ENCODE data around the gene UTP11. TPM values are rescaled to one million over a fixed set of nuclear protein-coding genes. Genes with fewer than 3 reads are reported as not detected.
"Not testable (repeated sequence)": the region's sequence is repeated elsewhere in the genome, so short reads cannot be mapped to it uniquely, and the experiment has no call there.

Gene UTP11
- total and polyA plus RNA-seq, 2 donors (not counting 3 experiments of a cell fraction or from before 2014, with no cell fraction given), result 20.1 to 54.1 TPM

DNA sequence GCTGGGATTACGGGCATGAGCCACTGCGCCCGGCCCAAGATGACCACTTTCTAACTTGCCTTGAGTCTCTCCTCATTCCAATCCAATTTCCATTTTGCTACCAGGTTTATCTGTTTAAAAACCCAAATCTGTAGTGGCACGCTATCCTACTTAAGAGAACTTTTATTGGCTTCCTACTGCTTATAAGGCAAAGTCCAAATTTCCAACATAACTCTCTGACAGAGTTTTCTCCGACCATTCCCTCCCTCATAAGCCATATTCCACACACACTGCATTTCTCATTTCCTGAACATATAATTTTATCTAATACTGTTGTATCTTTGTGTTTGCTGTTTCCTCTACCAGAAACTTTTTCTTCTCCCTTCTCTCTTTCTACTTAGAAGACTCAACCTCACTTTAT is 38.0 kb upstream of the UTP11 start:
- dilution Hi-C loops (cut with MboI; ENCODE audit: extremely low pct_ligation_motif_present, low sequenced_read_pairs) (no loop called here), intact Hi-C loops (cut with micrococcal nuclease) (no loop called here)
- no peak for TF ChIP-seq MYC (IDR thresholded peaks at IDR 0.05; ENCODE audit: low read depth, low read length)
- TF ChIP-seq, protein P1, sequence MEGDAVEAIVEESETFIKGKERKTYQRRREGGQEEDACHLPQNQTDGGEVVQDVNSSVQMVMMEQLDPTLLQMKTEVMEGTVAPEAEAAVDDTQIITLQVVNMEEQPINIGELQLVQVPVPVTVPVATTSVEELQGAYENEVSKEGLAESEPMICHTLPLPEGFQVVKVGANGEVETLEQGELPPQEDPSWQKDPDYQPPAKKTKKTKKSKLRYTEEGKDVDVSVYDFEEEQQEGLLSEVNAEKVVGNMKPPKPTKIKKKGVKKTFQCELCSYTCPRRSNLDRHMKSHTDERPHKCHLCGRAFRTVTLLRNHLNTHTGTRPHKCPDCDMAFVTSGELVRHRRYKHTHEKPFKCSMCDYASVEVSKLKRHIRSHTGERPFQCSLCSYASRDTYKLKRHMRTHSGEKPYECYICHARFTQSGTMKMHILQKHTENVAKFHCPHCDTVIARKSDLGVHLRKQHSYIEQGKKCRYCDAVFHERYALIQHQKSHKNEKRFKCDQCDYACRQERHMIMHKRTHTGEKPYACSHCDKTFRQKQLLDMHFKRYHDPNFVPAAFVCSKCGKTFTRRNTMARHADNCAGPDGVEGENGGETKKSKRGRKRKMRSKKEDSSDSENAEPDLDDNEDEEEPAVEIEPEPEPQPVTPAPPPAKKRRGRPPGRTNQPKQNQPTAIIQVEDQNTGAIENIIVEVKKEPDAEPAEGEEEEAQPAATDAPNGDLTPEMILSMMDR (IDR thresholded peaks at IDR 0.05; ENCODE audit: extremely low read depth in 1 of 2, insufficient read depth in 1 of 2, low read depth in 1 of 2, low read length in 2 of 2), result no peak
- no peak for TF ChIP-seq JUN (IDR thresholded peaks at IDR 0.05; ENCODE audit: borderline replicate concordance, insufficient read depth, insufficient read length, low read depth)
- no peak for TF ChIP-seq FOS (IDR thresholded peaks at IDR 0.05; ENCODE audit: borderline replicate concordance, insufficient read depth, low read length)
- no peak for TF ChIP-seq POLR2AphosphoS5 (IDR thresholded peaks at IDR 0.05; ENCODE audit: insufficient read depth, low read depth, low read length)
- ChIA-PET CTCF (interaction anchor here (1.2 kb wide), 1 partner anchor 15 kb away, joined by 3 read pairs; the partner anchor contains the start of gene SF3A3), POLR2A (no interaction called here)
- H3K4me2 ChIP-seq (ENCODE audit: insufficient read depth, low read length), result no peak overlapping the region
- H3K27me3 ChIP-seq (ENCODE audit: control insufficient read depth in 2 of 2, insufficient read depth in 2 of 2, low read length in 2 of 2), result no peaks in the 10 kb centered on the region
- no peak for DNase-seq (ENCODE audit: low read depth, low spot score)
- no peak for FAIRE-seq
- peaks cover 11 to 28% of the 10 kb centered on the region in 2 experiments for H3K36me3 ChIP-seq (ENCODE audit: control insufficient read depth in 2 of 2, extremely low read depth in 1 of 2, insufficient read depth in 2 of 2, low read length in 2 of 2)
- no peak overlapping the region for H3K9ac ChIP-seq (replicated peaks; ENCODE audit: extremely low read depth, insufficient read depth, low read length)
- no peaks in the 10 kb centered on the region for H3K9me3 ChIP-seq (replicated peaks; ENCODE audit: control insufficient read depth, insufficient read depth, low read length)
- H4K20me1 ChIP-seq (replicated peaks; ENCODE audit: control insufficient read depth, extremely low read depth, insufficient read depth, low read length), result no peaks in the 10 kb centered on the region
- H2AFZ ChIP-seq (ENCODE audit: low read depth, low read length), result no peak overlapping the region
- H3K4me3 ChIP-seq (replicated peaks in 1 of 3; ENCODE audit: insufficient read depth in 1 of 3, low read depth in 1 of 3, low read length in 3 of 3), result no peak overlapping the region
- H3K9me1 ChIP-seq (replicated peaks; ENCODE audit: control insufficient read depth, extremely low read depth, insufficient read depth, low read length), result no peaks in the 10 kb centered on the region
- no peaks in the 10 kb centered on the region for H3K79me2 ChIP-seq (ENCODE audit: control insufficient read depth, insufficient read depth, low read length)
- H3K27ac ChIP-seq (ENCODE audit: insufficient read depth, low read depth, low read length), result no peak overlapping the region
- no peaks in the 10 kb centered on the region for H3K4me1 ChIP-seq (ENCODE audit: control insufficient read depth, extremely low read depth, insufficient read depth, low read length)
- BruUV-seq (replicated peaks), result no TSS peak

DNA sequence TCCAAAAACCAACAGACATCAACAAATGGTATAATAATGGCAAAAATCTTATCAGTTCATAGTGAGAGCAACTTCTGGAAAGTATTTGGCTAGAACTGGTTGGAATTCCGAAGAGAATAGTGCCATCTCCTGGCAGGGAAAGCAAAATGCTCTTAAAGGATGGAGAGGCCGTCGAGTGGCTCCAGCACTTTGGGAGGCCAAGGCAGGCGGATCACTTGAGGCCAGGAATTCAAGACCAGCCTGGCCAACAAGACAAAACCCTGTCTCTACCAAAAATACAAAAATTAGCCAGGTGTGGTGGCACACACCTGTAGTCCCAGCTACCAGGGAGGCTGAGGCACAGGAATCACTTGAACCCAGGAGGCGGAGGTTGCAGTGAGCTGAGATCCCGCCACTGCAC is 37.5 kb upstream of the UTP11 start:
- H3K9me1 ChIP-seq (replicated peaks; ENCODE audit: control insufficient read depth, extremely low read depth, insufficient read depth, low read length); H3K9ac ChIP-seq (replicated peaks; ENCODE audit: extremely low read depth, insufficient read depth, low read length); H3K27ac ChIP-seq (ENCODE audit: insufficient read depth, low read depth, low read length); H3K9me3 ChIP-seq (replicated peaks; ENCODE audit: control insufficient read depth, insufficient read depth, low read length); H4K20me1 ChIP-seq (replicated peaks; ENCODE audit: control insufficient read depth, extremely low read depth, insufficient read depth, low read length); H3K4me3 ChIP-seq (replicated peaks in 1 of 3; ENCODE audit: insufficient read depth in 1 of 3, low read depth in 1 of 3, low read length in 3 of 3); H2AFZ ChIP-seq (ENCODE audit: low read depth, low read length); H3K27me3 ChIP-seq (ENCODE audit: control insufficient read depth in 2 of 2, insufficient read depth in 2 of 2, low read length in 2 of 2); BruUV-seq (replicated peaks); H3K79me2 ChIP-seq (ENCODE audit: control insufficient read depth, insufficient read depth, low read length); dilution Hi-C loops (cut with MboI; ENCODE audit: extremely low pct_ligation_motif_present, low sequenced_read_pairs); POLR2A ChIA-PET; H3K4me2 ChIP-seq (ENCODE audit: insufficient read depth, low read length); H3K4me1 ChIP-seq (ENCODE audit: control insufficient read depth, extremely low read depth, insufficient read depth, low read length): not testable (repeated sequence)
- DNase-seq (ENCODE audit: low read depth, low spot score) (peak; percentile 50), FAIRE-seq (peak; percentile 84)
- intact Hi-C loops (cut with micrococcal nuclease), result loop anchor here (1.0 kb wide), 2 partner anchors 56 to 85 kb away; no protein-coding TSS in a partner anchor
- CTCF ChIA-PET, result interaction anchor here (1.1 to 1.2 kb wide), 6 partner anchors 15 to 95 kb away, joined by 3 to 4 read pairs (median 3); partner anchors contain the start of genes INPP5B and SF3A3
- TF ChIP-seq, protein P1 (IDR thresholded peaks at IDR 0.05; ENCODE audit: extremely low read depth in 1 of 2, insufficient read depth in 1 of 2, low read depth in 1 of 2, low read length in 2 of 2), result peak; percentile 49 to 56
- H3K36me3 ChIP-seq (ENCODE audit: control insufficient read depth in 2 of 2, extremely low read depth in 1 of 2, insufficient read depth in 2 of 2, low read length in 2 of 2), result peaks cover 13 to 31% of the 10 kb centered on the region in 2 experiments
